ENCODE results near the gene ZNF611.
"Not testable (repeated sequence)": the region's sequence is repeated elsewhere in the genome, so short reads cannot be mapped to it uniquely, and the experiment has no call there.

The ZNF611 gene

GRCh38 chr19:52724701-52725514 is 9.9 kb downstream of the ZNF611 start:
- Histone ChIP-seq H3K79me2 (ENCODE audit: low read length) (no peaks in the 10 kb centered on the region), H3K27me3 (replicated peaks; ENCODE audit: insufficient read depth, low read length) (no peaks in the 10 kb centered on the region), H3K9ac (ENCODE audit: low read length) (no peak overlapping the region), H2AFZ (ENCODE audit: low read length) (no peak overlapping the region), H3K36me3 (replicated peaks; ENCODE audit: insufficient read depth, low read length) (no peaks in the 10 kb centered on the region), H3K4me2 (ENCODE audit: low read depth, low read length) (no peak overlapping the region), H3K27ac (ENCODE audit: low read length) (no peak overlapping the region), H3K9me3 (replicated peaks; ENCODE audit: insufficient read depth, low read length) (no peaks in the 10 kb centered on the region), H3K4me1 (ENCODE audit: low read length) (no peaks in the 10 kb centered on the region), H3K4me3 (ENCODE audit: low read length) (no peak overlapping the region), H3K9me2 (replicated peaks; ENCODE audit: insufficient read depth, low read length) (no peaks in the 10 kb centered on the region), H3F3A (ENCODE audit: insufficient read depth, low read length) (no peaks in the 10 kb centered on the region), H4K20me1 (ENCODE audit: insufficient read depth, low read length) (no peaks in the 10 kb centered on the region)
- no peak for TF ChIP-seq EZH2phosphoT487 (IDR thresholded peaks at IDR 0.05; ENCODE audit: low read length)
- no peak for DNase-seq

GRCh38 chr19:52723907-52724598 is 10.8 kb downstream of the ZNF611 start:
- H3K9ac ChIP-seq (ENCODE audit: low read length); H3K79me2 ChIP-seq (ENCODE audit: low read length); H3K27me3 ChIP-seq (replicated peaks; ENCODE audit: insufficient read depth, low read length); DNase-seq; H3K4me1 ChIP-seq (ENCODE audit: low read length); H3K9me3 ChIP-seq (replicated peaks; ENCODE audit: insufficient read depth, low read length); H3K4me3 ChIP-seq (ENCODE audit: low read length); H3K9me2 ChIP-seq (replicated peaks; ENCODE audit: insufficient read depth, low read length); H3K36me3 ChIP-seq (replicated peaks; ENCODE audit: insufficient read depth, low read length); H3F3A ChIP-seq (ENCODE audit: insufficient read depth, low read length); H2AFZ ChIP-seq (ENCODE audit: low read length); H3K27ac ChIP-seq (ENCODE audit: low read length); H3K4me2 ChIP-seq (ENCODE audit: low read depth, low read length); H4K20me1 ChIP-seq (ENCODE audit: insufficient read depth, low read length): not testable (repeated sequence)

GRCh38 chr19:52722062-52723003 is 12.5 kb downstream of the ZNF611 start:
- Histone ChIP-seq H3K27me3 (replicated peaks; ENCODE audit: insufficient read depth, low read length) (no peaks in the 10 kb centered on the region), H3K9me2 (replicated peaks; ENCODE audit: insufficient read depth, low read length) (no peaks in the 10 kb centered on the region), H3K27ac (ENCODE audit: low read length) (no peak overlapping the region), H3K4me3 (ENCODE audit: low read length) (no peak overlapping the region), H4K20me1 (ENCODE audit: insufficient read depth, low read length) (no peaks in the 10 kb centered on the region), H3K79me2 (ENCODE audit: low read length) (no peaks in the 10 kb centered on the region), H3K9me3 (replicated peaks; ENCODE audit: insufficient read depth, low read length) (no peaks in the 10 kb centered on the region), H2AFZ (ENCODE audit: low read length) (no peak overlapping the region), H3K4me1 (ENCODE audit: low read length) (no peaks in the 10 kb centered on the region), H3K4me2 (ENCODE audit: low read depth, low read length) (no peak overlapping the region), H3K36me3 (replicated peaks; ENCODE audit: insufficient read depth, low read length) (no peaks in the 10 kb centered on the region), H3K9ac (ENCODE audit: low read length) (no peak overlapping the region), H3F3A (ENCODE audit: insufficient read depth, low read length) (no peaks in the 10 kb centered on the region)
- no peak for DNase-seq
- TF ChIP-seq CTCF (IDR thresholded peaks at IDR 0.05; ENCODE audit: low read length), result no peak
- no peak for TF ChIP-seq EZH2phosphoT487 (IDR thresholded peaks at IDR 0.05; ENCODE audit: low read length)
- no peak for TF ChIP-seq EZH2 (optimal IDR thresholded peaks at IDR 0.05; ENCODE audit: low read depth, low read length)

- not testable (repeated sequence) for H3K9me2 ChIP-seq (replicated peaks; ENCODE audit: insufficient read depth, low read length); H4K20me1 ChIP-seq (ENCODE audit: insufficient read depth, low read length); H3K4me2 ChIP-seq (ENCODE audit: low read depth, low read length); H2AFZ ChIP-seq (ENCODE audit: low read length); H3K27me3 ChIP-seq (replicated peaks; ENCODE audit: insufficient read depth, low read length); H3K36me3 ChIP-seq (replicated peaks; ENCODE audit: insufficient read depth, low read length); H3K79me2 ChIP-seq (ENCODE audit: low read length); H3K27ac ChIP-seq (ENCODE audit: low read length); H3K4me1 ChIP-seq (ENCODE audit: low read length); H3K4me3 ChIP-seq (ENCODE audit: low read length); DNase-seq; H3K9ac ChIP-seq (ENCODE audit: low read length); H3F3A ChIP-seq (ENCODE audit: insufficient read depth, low read length); H3K9me3 ChIP-seq (replicated peaks; ENCODE audit: insufficient read depth, low read length)
Measured at GRCh38 chr19:52720541-52720940, 14.3 kb downstream of the ZNF611 start.
